Measurements from ENCODE around the gene MYCBPAP.
A peak's percentile ranks its signal among the peaks of the same experiment; 100 is the strongest.

Gene MYCBPAP

DNA sequence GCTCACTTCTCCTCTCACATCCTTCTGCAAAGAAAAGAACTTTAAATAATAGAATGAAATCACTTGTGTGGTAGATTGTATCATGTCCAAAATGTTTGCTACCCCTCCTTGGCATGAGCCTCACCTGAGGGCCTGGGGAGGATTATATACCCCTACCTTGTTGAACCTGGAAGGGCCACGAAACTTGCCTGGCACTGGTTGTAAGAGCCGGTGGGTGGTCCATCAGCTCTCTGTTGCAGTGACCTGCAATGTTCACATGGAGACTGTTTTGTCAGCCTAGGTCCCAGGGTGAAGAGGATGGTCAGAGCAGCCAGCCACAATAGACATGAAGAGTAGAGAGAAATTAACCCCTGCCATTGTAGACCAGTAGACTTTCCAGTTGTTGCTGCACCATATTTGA, 19.4 kb upstream of the MYCBPAP start:
- no peak for DNase-seq

GRCh38 chr17:50491505-50491904, 16.7 kb upstream of the MYCBPAP start:
- DNase-seq: no peak

DNA sequence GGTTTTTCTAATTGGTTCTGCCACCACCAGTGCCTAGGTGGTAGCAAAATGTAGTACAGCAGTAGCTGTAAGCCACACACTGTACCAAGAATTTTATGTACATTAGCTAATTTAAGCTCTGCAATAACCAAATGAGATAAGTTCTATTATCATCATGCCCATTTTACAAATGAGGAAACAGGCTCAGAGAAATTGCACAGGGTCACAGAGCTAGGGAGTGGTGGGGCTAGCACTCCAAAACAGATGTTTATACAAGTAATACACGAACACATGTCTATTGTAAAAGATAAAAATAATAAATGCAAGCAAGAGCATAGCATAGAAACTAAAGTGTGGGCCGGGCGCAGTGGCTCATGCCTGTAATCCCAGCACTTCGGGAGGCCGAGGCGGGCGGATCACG, 16.0 kb upstream of the MYCBPAP start:
- DNase-seq: no peak

DNA sequence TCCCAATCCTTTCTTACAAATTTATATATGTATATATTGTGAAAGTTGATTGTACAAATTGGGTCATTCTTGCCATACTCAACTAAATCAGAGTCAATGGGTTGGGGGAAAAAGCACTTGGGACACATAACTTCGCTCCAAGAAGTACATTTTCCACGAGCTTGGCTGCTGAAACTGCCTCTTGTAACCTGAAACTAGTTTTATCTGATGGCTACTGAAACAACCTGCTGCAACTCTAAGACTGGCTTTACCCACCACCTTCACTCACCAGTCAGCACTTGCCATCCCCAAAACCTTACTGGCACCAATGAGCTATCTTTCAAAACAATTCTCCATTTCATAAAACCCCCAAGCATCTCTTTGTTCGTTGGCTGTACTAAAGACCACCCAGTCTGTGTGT, 14.5 kb upstream of the MYCBPAP start:
- no peak for DNase-seq

DNA sequence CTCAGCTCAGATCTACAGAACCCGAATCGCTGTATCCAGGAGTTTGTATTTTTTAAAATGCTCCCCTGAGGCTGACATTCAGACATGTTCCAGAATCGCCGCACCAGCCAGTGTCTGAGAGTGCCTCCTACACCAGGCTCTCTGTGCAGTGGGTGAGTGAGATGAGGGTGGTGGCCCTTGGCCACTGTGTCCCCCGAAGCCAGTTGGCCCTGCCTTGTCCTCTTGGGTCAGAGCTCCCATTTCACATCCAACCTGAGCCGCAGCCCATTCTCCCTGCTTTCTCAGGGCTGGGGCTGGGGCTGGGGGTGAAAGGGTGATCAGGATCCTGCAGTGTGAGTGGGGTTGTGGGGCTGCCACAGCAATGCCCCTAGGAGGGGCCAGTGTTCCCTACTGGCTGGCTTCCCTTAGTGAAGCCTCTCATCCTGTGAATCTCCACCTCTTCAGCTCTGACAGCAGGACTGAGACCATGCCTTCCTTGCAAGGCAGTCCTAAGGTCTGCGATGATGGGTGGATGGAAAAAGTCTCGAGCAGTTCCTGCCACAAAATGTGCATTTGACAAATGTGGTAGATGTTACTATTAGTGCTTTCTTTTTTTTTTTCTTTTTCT, 12.9 kb upstream of the MYCBPAP start:
- DNase-seq: no peak

- no peak for DNase-seq
Measured at GRCh38 chr17:50495918-50496317, 12.3 kb upstream of the MYCBPAP start.

DNA sequence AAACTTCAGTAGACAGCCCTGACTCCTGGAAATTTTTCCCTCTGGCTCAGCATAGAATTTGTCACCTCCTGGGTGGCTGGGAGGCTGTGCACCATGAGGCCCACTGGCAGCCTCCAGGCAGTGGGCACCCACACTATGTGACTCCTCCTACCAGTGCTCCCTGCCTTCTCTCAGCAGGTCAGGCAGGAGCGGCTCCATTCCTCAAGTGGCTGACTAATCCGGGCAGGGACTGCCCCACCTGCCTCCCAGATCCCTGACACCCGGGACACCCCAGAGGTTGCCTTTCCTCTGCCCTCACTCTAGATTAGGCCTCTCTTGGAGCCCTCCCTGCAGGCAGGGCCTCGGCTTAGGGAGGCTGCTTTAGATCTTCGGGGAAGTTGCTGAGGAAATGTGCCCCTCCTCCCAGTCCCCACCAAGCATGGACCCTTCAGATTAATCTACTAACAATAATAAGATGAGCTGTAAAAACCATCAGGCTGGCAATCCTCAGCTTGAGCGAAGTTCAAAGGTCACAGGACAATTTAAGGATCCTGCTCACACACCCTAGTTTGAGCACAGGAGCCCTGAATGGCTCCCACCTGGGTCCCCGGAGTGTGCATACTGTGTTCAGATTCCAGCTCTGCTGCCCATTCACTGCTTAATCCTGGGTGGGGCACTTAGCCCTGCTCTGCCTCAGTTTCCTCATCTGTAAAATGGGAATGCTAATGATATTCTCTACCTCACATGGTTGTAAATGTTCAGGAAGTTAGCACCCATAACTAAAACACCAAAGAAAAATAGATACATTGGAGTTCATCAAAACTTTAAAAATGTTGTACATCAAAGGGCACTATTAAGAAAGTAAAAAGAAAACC, 10.0 kb upstream of the MYCBPAP start:
- DNase-seq: no peak

GRCh38 chr17:50499270-50499669, 9.0 kb upstream of the MYCBPAP start:
- no peak for DNase-seq

DNA sequence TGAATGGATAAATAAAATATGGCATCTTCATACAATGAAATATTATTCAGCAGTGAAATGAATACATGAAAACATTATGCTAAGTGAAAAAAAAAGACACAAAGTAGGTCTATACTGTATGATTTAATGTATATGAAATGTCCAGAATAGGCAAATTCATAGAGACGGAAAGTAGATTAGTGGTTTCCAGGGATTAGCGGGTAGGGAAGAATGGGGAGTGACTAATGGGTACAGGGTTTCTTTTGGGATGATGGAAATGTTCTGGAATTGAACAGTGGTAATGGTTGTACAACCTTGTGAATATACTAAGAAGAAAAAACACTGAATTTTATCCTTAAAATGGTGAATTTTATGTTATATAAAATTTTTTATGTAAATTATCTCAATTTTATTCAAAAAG, 8.5 kb upstream of the MYCBPAP start:
- DNase-seq: no peak

GRCh38 chr17:50501054-50501453, 7.2 kb upstream of the MYCBPAP start:
- DNase-seq: no peak

- DNase-seq: no peak
Measured at GRCh38 chr17:50502301-50502990, 5.8 kb upstream of the MYCBPAP start.

DNA sequence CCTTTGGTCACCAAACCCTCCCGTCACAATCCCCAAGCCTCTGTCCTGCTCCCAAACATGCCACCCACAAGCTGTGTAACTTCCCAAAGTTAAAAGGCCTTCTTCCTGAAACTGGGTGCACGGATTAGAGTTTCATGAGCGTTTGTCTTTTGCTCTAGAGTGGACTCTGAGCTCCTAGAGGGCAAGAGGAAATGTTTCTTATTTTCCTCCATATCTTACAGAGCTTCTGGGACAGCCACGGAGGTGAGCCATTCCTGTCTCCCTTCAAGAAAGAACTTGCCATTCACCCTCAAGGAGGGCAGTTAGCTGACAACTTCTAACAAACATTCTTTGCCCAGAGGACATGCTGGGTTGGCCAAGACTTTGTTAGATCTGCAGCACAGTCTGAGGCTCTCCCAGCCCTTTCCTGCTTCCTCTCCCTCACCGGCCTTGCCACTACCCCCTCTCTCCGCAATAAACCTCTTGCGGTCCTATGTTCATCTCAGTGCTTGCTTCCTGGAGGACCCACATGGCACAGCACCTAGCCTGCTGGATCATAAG, 2.6 kb upstream of the MYCBPAP start:
- DNase-seq: no peak

GRCh38 chr17:50506298-50506697, 1.9 kb upstream of the MYCBPAP start:
- DNase-seq: no peak

DNA sequence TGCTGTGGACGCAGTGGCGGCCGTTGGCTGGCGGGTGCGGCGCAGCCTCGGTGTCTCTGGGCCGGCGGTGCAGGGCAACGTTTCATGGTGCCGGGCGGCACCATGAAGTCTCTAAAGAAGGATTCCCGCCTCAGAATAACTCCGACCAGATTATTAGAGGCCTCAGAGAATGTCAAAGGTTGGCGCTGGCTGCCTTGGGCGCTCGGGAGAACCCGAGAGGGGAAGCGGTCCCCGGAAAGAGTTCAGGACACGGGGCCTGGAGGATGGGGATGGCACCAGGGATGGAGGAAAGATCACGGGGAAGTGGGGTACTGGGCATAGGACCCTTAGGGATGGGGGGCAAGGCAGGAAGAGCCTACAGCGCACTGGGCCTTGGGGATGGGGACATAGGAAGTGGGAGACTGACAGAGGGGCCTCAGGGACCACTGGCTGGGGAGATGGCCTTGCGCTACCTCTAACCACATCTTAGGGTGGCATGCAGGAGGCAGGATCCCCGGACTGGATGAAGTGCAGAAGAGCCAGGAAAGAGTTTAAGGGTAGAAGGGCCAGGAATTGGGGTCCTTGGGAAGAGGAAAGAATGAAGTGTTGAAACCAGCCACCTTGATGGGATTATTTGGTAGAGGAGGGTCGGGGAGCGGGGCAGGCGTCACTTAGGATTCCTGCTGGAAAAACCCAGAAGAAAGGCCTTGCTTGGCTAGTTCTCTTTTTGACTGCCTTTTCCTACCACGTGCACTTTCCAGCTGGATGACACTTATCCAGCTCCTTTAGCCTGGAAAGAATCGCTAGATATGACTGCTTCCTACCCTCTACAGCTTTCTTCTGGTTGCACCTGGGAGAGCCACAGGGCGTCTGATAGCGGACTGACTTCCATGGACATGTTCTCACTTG, 578 bp downstream of the MYCBPAP start:
- no peak for DNase-seq

GRCh38 chr17:50511058-50511457, 2.8 kb downstream of the MYCBPAP start:
- peak; percentile 19 for DNase-seq

- no peak for DNase-seq
Measured at GRCh38 chr17:50513495-50513894, 5.3 kb downstream of the MYCBPAP start.

- DNase-seq: no peak
Measured at GRCh38 chr17:50514388-50514787, 6.1 kb downstream of the MYCBPAP start.

DNA sequence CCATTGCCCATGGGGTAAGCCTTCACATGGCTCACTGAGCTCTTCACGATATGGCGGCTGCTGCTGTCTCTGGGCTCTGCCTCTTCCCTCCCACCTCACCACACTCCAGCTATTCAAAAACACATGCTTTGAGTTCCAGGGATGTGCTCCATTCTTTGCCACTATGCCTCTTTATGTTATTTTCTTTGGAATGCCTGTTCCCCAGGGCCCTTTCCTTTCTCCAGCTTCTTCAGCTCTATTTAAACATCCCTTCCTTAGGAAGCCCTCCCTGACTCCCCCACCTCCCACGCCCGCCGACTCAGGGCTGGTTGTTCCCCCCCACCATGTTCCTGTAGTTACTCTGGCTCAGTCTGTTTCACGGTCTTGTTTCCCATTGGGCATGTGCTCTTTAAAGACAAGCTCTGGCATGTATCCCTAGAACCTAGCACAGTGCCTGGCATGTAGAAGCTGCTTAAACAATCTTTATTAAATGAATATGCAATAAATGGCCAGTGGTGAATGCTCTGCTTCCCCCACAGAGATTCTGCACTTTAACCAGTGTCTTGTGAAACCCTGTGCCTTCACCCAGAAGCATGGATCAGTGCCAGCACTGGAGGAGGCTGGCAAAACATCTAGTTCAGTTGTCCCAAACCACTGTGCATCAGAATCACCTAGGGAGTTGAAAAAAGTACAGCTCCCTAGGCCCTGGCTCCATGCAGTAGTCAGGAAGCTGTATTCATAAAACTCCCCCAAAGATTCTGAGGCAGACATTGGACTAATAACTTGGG, 6.9 kb downstream of the MYCBPAP start:
- DNase-seq: no peak

DNA sequence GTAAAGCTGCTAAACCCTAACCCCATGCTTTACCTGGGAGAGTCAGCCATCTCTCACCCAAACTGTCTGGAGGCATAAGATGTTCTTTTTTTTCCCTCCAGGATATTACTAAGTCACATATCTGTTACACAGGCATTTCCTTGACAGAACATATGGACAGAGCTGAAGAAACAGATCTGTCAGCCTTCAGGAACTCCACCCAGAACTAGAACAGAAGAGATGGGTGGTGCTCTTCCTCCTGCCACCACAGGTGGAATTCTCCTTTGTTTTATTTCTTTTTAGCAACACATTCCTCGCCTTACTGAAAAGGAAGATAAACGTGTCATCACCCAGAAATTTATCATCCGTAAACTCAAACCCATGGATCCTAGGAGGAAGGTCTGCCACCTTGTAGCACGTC, 8.8 kb downstream of the MYCBPAP start:
- DNase-seq: no peak

DNA sequence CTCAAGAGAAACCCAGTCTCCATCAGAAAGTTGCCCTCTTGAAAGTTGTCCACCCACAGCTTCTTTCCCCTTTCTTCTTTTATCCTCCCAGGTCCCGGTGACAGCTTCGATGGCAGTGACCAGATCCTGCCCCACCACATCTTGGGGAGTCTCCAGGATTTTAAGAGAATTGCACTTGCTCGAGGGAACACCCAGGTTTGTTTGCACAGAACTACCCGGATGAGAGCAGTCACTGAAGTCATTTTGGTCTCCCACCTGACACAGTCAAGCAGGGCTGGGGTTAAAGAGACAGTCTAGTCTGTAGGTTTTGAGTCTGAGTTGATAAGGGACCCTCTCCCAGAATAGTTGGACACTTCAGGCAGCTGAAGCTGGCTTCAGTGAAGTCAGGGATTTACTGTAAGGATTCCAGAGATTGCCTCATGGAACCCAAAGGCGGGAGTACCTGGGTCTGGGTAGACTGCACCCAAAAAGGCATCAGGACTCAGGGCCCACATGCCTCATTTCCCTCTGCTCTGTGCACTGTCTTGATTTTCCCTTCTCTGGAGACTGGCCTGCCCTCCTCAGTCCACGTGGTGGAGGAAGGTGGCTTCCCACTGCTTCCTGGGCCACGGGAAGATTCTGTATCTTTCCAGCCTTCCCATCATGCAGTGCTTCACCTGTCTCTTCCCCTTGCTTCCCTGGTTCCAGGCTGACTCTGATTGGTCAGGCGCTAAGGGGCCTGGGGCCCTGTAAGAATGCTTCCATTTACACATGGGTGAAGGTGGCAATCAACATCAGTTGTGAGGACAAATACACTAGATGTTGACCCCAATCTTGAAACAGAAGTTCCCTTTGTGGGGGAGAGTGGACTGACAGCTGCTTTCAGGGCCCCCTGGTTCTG, 9.5 kb downstream of the MYCBPAP start:
- DNase-seq: no peak

Data from activated effector memory CD4-positive, alpha-beta T cell treated with Interleukin-2 at 50 U/mL for 16 hours (primary cell).